Measurements from ENCODE around the gene BMPR1B.

BMPR1B gene

DNA sequence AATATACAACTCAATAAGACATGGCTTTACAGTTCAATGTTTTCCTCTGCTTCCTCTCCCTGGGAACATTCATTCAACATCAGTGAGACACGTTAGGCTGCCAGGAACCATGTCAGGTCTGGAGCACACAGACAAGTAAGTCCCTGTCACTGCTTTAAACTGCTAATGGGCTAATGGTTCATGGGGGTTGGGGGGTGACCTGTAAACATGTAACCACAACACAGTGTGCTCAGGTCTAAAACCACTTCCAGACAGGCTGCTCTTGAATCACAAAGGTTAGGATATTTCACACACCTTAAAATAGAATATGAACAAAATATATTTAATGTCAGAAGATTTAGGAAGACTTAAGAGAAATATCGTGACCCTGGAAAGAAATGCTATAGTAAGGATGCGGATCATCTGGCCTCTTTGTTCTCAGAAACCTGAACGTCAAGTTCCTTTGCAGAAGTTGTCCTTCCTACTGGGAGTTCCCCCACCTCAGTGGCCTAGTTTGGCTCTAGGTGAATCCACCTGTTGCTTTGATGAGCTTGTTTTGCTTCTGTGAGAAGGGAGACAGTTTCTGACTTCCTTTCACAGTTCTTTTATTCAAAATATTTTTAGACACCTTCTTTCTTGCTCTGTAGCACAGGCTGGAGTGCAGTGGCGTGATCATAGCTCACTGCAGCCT lies 431.1 kb downstream of the BMPR1B start:
- no peak for DNase-seq (ENCODE audit: low read depth)

DNA sequence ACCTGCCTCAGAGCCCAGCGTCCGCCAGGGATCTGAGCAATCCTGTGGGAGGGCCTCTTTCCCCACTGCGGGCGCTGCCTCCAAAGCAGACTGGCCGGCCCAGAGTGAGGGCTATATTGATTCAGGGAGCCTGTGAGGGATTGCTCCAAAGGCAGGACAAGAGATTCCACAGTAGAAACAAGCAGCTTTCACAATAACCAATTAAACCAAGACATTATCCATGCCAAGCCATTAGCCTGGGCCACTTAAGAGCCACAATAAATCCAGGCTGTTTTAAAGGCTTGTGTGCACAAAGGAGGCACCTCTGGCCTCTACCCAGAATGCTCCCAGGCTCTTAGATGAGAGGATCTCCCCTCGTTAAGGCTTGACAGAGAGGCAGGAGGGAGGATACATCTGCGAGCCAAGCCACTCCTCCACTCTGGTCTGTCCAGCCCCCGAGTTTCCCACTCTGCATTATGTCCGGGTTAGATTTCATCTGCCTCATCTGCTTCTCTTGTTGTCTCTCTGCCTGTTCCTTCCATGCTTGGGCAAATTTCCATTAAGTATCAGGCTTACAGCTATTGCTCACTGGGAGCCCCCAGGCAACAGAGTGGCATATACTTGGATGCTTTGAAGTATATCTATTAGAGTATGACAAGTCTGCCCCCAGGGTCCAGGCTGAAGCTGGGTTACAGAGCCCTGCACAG lies 433.1 kb downstream of the BMPR1B start:
- no peak for DNase-seq (ENCODE audit: low read depth)

DNA sequence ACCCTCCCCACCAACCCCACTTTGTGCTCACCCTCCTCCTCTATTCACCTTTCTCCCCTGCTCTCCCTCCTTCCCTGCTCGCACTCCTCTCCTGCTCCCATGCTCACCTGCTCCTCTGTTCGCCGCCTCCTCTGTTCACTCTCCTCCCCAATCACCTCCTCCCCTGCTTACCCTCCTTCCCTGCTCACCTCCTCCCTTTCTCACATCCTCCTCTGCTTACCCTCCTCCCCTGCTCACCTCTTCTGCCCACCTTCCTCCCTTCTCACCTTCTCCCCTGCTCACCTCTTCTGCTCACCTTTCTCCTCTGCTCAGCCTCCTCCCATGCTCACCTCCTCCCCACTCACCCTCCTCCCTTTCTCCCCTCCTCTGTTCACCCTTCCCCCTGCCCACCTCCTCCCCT lies 433.8 kb downstream of the BMPR1B start:
- no peak for DNase-seq (ENCODE audit: low read depth)

DNA sequence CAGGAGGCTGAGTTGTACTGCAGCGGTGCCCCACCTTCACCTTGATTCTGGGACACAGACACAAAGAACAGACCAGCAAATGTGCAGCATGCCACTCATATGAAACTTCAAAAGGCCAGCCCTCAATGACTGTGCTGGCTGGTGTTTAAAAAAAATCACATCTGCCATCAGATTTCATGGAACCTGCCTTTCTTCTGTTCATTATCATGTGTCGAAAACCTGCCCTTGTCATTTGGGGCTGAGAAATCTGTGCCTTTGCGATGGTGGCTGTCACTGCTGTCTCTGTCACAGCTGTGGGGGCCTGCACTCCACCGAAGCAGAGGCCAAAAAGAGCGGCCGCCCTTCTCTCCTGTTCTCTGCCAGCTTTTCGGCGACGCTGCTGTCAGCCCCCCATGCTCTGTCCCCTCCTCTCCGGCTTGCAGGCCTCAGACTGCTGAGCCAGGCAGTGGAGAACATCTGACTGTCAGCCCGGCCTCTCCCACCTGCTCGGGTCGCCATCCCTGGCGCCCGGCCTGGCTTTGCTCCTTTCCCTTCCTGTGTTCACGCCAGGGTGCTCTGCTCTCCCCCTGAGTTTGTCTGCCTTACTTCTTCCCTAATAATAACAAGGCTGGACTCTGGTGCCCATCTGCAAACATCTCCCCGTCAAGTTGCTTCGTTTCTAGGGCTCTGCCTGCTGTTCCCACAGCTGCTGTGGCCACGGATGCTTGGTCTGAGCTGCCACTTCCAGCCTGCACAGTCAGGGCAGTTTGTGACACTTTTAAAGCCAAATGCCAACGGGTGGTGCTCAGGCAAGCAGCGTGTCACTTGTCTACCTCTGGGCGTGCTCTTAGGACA lies 435.9 kb downstream of the BMPR1B start:
- DNase-seq (ENCODE audit: low read depth) = no peak

DNA sequence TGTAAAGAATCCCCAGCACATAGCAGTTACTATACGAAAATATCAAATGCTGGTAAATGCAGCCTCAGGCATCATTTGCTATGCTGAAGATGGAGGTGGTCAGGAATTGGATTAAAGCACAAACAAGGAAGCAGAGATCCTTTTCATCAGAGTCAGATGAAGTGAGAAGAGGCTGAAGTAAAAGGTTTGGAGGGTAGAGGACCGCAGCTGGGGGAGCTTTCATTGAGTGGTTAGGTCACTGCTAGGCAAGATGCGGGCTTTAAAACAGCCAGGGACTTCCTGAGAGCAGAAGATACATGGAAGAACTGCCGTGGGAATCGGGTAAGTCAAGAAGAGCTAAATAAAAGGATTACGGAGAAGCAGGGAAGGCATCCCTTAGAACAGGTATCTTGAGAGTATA lies 439.6 kb downstream of the BMPR1B start:
- no peak for DNase-seq (ENCODE audit: low read depth)

DNA sequence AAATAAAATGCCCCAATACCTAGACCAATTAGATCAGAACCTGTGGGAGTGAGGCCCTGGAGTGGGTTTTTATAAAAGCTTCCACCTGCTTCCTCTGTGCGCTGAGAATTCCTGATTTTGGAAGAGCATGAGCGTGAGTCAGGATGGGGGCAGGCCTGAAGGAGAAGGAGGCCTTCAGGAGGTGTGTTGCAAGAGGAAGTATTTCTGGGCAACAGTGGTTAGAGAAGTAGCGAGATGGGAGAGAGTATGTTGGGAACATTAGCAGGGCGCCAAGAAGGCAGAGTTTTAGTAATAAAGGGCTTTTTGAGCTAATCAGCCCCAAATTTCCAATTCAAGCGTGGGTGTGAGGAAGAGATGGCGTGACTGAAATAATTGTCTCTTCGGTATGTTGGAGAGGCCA lies 441.2 kb downstream of the BMPR1B start:
- no peak for DNase-seq (ENCODE audit: low read depth)

DNA sequence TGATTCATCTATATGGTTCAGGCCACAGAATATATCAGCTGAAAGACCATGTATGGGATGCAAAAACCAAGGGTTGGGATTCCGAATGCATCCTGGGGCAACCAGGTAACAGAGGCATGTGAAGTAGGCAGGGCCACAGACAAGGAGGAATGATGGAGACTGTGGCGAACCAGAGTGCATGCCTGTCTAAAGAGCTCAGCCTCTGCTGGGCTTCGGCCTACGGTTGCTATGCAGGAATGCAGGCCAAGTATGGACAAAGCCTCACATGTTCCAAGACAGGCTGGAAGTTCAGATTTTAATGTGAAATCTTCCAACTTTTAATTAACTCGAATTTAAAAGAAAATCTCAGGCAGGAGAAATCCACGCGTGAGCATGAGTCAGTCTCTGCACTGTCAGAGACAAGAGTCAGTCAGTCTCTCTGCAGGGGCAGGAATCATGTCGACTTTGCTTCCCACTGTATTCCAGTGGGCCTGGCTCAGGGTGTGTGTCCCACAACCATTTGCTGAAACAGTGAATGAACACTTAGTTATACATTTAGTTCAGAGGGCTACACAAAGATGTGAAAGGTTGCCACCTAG lies 446.6 kb downstream of the BMPR1B start:
- DNase-seq (ENCODE audit: low read depth) = peak; percentile 3

DNA sequence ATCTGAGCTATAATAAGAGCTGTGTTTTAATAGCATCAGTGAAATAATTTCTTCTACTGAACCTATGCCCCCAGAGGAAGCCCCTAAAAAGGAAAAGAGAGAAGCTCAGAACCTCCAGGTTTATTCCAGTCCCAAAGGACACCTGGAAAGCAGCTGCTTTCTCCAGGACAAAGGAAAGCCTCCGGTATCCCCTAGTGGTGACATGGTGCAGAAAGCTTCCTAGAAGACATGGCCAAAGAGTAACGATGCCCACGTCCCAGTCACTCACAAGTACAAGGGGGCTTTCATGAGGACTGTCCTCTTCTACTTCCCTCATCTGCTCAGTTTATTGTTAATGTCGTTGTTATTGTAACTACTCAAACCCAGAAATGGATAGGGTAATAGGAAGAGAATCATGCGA lies 447.1 kb downstream of the BMPR1B start:
- no peak for DNase-seq (ENCODE audit: low read depth)
